ENCODE data around the gene NTRK3.

DNA sequence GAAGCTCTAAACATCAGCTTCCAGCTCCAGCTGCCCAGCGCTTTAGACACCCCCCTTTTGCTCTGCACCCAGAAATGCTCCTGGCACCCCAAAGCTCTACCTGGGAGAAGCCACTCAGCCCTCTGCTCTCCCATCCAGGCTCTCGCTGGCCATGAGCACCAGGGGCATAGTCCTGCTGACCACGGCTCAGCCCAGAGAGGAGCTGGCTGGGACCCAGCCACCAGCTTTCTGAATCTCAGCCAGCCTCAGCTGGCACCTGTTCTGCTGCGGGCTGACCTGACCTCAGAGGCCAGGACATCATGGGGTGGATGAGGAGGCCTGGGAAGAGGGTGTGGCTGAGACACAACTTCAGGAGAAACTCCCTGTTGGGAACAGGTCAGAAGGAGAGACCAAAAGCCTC, 8.6 kb downstream of the NTRK3 start:
- no peak for TF ChIP-seq GATA2 (IDR thresholded peaks at IDR 0.05; ENCODE audit: low read depth, low read length)
- no peak for TF ChIP-seq GATA3 (IDR thresholded peaks at IDR 0.05; ENCODE audit: low read depth, low read length)

Data from SH-SY5Y (cell line).